Fibroblast of skin of back (primary cell): ENCODE data around the gene FNDC10.
"Not testable (repeated sequence)": the region's sequence is repeated elsewhere in the genome, so short reads cannot be mapped to it uniquely, and the experiment has no call there.

Experiments used
- DNase-seq: peaks from one replicate; pipeline ENCODE4 v3.0.0-alpha.2; 2013

Gene FNDC10

DNA sequence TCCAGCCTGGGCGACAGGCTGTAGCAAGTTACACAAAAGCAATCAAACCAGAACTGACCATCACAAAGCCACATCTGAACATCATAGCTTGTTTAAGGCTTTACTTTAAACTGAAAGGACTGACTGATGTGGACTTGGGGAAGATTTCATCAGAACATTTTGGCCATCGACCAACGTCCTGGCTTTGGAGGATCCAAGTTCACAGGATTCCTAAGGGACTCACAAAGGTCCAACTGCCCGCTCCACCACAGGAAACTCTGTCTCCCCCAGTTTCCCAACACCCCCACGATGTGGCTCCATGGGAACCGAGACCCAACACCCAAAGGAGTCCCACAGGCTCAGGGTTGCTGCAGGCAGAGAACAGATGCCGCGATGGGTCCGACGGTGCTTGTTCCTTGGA is 34.6 kb downstream of the FNDC10 start:
- DNase-seq, result no peak

DNA sequence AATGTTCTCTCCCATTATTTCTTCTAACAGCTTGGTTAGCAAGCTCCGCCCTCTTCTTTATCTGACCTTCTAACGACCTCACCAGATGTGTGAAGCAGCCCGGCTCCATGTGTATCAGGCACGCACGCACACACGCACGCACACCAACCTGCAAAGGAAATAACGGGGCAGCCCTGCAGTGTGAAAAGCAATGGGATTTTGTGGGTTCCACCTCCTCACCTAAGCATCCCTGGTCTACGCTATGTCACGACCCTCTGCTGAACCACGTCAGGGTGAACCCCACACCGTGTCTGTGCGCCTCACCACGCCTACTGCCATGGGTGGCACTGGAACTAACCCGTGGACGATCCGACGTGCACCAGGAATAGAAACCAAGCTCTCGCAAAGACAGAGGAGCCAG is 35.7 kb downstream of the FNDC10 start:
- DNase-seq, result no peak

DNA sequence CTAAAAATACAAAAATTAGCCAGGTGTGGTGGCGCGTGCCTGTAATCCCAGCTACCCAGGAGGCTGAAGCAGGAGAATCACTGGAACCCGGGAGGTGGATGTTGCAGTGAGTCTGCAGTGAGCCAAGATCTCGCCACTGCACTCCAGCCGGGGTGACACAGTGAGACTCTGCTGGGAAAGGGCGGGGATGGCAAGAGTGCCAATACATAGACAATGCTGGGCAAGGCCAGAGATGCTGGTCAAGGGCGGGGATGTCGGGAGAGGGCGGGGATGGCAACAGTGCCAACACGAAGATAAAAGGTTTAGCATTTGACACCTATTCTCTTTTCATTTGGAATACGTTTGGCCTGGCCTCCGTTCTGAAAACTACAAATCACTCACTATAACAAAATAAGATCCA is 36.2 kb downstream of the FNDC10 start:
- no peak for DNase-seq

DNA sequence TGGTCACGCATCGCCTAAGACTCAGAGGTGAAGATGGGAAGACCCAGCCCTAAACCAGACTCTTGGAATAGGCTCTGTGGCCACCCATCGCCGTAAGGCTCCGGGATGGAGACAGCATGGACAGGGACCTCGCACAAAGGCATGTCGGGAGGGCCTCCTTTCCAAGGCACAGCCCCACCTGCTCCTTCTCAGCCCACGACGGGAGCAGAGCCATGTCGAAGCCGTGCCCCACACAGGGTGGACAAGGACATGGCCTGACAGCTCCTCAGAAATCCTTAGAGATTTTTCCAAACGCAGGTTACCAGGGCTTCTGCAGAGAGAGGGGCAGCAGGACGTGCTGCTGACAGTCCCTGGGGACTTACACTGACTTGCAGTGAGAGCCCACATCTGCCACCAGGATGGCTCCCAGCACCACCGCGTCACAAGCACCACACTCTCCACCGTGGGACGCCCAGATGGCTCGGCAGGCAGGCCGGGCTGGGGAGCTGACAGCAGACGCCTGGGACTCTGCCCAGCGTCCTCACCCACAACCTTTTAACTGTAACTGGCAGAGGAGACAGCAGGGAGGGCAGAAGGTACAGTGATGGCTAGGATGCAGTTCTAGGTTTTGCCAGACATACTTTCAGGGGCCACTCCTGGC is 37.3 kb downstream of the FNDC10 start:
- DNase-seq, result no peak

DNA sequence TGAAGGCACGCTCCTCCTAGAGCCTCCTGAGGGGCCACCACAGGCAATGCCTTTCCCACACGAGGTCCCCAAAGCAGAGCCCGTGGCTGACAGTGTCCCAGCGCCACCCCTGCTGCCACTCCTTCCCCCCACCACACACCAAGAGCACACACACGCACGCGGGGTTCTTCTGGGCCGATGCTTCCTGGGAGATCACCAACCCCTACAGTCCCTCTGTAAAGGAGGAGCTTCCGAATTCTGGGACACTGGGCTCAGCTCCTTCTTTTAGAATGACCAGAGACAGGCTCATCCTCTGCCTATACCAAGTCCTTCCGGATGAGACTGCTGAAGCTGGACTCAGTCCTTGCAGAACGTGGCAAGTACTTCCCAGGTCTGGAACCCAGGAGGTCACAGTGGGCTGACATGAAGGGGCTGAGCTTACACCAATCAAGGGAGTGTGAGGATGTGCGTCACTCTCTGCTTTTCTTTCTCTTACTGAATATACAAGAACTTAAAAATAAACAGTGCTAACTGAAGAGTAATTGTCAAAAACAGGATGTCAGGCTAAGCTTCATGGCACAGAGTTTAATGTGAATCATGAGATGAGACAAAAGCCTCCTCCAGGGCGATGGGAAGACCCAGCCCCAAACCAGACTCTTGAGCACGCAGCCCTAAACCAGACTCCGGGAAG is 38.0 kb downstream of the FNDC10 start:
- DNase-seq, result no peak

DNA sequence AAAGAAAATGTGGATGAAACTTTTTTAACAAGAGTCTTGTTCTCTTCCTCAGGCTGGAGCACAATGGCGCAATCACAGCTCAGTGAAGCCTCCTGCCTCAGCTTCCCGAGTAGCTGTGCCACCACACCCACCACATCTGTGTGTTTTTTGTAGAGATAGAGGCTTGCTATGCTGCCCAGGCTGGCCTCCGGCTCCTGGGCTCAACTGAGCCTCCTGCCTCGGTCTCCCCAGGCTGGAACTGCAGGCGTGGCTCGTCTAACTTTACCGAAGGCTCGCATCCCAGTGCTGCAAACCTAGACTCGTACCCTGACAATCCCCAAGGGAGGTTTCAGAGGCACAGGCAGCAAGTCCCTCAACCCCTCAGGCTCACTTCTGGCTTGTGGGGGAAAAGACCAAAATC is 39.8 kb downstream of the FNDC10 start:
- no peak for DNase-seq

DNA sequence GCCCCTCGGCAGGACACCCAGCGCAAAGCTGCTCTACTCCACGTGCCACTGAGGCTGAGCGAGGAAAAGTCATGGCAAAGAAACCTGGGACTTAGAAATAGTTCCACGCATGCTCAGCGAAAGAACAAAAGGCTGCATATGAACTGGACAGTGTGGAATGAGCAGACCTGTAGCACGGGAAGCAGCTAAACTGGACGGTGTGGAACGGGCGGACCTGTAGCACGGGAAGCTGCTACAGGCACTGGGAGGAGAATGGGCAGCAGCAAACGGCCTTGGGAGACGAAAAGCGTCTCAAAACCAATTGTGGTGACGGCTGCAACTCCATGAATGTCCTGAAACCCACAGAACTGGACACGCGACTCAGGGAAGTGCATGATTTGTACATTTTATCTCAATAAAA is 40.9 kb downstream of the FNDC10 start:
- DNase-seq, result no peak

DNA sequence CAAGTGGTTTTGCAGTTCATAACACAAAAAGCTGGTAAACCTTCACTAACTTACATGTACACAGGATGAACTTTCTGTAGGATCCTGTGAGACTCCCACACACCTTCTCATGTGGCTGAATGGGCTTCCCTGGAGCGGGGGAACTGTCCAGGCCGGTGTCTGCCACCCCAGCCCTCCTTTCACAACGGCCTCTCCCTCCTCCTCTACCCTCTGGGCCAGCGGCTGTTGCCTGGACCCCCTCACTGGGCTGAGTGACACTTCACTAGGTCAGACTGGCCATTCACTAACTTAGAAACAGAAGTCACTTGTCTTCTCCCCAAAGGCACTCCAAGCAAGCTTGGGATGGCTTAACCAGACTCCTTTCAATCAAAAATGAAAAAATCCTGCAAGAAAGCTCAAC is 41.3 kb downstream of the FNDC10 start:
- DNase-seq, result no peak

DNA sequence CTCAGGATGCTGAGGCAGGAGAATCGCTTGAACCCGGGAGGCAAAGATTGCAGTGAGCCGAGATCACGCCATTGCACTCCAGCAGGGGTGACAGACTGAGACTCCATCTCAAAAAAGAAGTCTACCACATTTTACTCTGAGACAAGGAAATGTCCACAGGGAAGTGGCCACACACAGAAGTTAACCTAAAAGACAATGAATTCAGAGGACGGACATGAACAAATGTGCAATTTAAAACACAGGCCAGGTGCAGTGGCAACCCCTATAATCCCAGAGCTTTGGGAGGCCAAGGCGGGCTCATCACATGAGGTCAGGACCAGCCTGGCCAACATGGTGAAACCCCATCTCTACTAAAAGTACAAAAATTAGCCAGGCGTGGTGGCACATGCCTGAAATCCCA is 42.2 kb downstream of the FNDC10 start:
- not testable (repeated sequence) for DNase-seq

DNA sequence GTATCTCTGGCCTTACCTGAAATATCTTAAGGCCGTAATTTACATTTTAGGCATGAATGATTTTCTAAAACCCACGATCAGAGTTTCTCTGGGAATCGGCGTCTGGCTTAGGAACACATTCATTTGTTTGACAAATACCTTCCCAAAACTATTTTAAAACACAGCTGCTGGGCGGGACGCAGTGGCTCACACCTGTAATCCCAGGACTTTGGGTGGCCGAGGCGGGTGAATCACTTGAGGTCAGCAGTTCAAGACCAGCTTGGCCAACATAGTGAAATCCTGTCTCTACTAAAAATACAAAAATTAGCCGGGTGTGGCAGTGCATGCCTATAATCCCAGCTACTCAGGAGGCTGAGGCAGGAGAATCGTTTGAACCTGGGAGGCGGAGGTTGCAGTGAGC is 43.0 kb downstream of the FNDC10 start:
- not testable (repeated sequence) for DNase-seq

DNA sequence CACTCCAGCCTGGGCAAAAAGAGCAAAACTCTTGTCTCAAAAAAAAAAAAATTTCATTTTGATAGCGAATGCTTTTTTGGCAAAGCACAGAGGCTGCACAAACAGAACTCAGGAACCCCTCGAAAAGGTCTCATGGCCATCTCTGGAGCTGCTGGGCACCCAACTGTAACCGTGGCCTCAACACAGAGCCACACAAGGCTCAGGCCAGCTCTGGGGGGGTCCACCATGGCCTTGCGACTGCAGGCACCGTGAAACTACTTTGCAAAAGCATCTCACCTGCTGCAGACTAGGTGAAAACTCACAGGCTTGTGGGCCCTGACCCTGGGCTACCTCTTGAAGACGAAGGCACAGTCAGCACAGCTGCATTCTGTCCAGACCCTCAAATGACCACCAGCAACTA is 43.4 kb downstream of the FNDC10 start:
- DNase-seq, result no peak

DNA sequence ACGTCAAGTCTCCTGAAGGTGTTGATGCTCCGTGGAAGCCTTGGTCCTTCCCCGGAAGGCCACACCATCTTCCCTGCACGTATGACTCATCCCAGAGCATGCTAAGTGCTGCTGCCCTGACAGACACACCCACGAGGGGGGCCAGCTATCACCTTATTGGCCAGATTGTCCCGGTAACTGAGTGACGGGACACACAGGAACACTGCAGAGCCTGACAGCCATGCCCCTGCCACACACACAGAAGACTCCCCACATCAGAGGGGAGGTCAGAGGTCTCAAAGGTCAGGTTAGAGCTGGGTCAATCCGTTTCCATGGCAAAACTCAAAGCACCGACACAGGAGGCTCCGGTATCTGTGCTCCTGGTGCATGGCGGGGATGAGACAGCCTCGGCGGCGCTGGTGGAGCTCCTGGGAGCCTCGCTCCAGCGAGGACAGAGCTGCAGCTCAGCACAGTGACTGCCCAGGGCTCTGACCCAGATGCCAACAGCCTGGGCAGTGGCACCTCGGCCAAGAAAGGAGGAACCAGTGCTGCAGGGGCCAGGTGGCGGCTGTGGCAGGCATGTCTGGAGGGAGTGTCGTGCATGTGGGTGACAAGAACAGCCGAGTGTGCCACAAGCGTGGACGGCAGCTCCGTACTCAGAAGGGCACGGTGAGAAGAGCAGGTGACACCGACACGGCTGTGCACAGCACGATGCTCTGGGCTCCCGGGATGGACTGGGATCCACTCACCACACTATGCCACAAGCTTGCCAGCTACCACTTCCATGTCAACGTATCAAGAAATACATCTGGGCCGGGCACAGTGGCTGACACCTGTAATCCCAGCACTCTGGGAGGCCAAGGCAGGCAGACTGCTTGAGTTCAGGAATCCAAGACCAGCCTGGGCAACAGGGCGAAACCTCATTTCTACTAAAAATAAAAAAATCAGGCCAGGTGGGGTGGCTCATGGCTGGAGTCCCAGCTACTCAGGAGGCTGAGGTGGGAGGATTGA is 44.7 kb downstream of the FNDC10 start:
- DNase-seq, result peak; percentile 74

DNA sequence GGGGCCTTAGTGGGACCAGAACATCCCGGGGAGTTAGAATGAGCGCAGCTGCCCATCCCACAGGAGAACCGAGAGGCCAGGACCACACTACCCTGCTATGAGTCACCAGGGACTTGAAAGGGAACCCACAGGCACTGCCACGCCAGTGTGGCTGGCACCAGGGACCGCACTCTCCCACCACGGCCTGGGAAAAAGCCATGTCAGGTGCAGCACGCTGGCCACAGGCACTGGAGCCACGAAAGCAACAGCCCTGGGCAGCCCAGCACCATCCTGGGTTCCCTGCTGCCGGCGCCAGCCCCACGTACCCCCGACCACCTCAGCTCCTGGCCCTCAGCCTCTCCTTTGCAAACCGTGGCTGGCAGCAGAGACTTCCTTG is 45.4 kb downstream of the FNDC10 start:
- DNase-seq, result no peak

DNA sequence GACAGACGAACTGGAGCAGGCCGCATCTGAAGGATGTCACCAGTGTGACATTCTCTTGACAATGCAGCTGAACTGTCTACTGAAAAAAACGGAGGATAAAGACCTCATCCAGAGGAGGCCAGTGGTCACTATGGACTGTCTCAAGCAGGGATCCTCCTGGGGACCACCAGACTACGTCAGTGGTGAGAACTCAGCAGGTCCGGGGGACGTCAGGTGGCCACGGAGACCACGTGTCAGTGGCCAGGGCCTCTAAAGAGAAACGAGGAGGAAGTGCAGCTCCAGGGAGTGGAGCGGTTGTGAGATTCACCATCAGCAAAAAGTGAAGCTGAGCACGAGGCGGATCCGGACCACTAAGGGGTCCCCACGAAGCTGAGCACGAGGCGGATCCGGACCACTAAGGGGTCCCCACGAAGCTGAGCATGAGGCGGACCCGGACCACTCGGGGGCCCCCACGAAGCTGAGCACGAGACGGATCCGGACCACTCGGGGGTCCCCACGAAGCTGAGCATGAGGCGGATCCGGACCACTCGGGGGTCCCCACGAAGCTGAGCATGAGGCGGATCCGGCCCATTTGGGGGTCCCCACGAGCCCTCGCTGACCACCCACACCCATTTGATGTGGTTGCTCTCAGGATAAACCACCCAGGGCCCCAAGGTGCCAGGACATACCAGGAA is 46.0 kb downstream of the FNDC10 start:
- no peak for DNase-seq

DNA sequence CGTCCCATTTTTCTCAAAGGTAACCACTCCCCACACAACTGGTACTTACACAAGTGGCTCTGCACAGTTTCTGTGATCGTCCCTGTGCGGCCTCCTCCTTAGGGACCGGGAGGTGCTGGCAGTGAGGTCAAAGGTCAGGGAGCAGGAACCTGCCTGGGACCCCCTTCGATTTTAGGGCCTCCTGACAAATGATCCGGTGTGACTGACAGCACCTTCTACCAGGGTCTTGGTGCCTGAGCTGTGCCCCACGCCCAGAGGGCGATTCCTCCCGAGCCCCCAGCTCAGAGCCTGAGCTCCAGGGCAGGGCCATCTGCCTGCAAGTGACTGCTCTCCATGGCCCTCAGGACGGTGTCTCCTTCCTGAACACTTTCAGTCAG is 47.7 kb downstream of the FNDC10 start:
- no peak for DNase-seq

DNA sequence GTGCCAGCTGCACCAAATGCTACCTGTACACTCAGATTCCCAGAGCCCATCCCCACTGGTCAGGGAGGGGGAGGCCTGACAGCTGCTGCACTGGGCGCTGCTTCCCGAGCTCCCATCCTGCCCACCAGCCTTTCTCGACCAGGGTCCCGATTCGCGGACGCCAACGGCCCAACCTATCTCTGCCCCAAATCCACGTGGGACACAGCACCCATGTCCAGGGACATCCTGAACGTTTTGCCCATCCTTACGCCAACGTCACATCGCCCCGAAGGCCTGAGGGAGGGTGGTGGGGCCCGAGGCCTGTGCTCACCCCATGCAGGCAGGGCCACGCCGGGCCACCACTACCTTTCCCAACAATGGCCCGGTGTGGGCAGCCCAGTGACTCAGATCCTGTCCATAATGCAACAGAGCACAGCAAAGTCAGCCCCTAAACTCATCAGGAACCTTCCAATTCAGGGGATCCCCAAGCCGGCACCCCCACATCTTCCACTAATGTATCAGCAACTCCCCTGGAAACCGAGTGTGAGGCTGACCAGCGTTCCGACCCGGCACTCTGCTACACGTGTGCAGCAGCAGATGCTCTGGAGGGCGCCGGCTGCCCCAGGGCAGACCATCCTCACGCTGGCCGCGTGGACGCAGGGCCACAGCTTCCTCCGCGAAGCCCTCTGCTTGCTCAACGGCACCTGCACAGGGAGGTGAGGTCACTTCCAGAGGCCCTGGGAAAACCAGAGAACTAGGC is 48.2 kb downstream of the FNDC10 start:
- no peak for DNase-seq

DNA sequence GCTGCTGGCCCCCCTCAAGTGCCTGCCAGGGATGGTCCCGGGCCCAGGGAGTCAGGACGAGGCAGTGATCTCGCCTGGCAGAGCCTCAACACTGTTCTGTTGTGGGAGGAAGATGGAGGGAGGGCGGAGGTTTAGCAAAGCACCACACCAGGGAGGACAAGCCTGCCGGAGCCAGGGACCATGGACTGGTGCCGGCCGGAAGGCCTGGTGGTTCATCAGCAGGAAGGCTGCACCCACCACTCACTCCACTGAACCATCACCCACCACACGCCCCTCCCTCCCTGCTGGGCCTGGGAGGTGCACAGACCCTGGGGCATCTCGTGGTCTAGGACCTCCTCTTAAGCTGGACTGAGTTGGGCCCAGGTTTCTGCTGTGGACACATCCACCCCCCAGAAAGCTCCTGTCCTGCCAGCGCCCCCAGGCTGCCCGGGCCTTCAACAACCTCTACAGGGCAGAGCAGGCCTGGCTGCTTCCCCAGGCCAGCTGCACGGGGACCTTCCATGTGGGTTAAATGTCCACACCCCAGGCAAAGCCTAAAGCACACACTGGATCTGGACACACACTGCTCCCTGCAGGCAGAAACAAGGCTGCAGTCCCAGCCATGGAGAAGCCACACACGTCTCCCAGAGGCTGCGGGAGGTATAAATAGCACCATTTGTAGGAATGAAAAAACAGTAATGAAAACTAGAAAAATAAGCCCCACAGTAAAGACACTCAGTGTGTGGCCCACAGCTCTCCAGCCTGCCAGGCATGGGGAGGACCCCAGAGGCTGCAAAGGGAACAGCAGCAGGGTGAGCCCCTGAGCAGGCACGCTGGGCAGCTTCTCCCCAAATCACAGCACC is 49.1 kb downstream of the FNDC10 start:
- DNase-seq, result peak; percentile 79

DNA sequence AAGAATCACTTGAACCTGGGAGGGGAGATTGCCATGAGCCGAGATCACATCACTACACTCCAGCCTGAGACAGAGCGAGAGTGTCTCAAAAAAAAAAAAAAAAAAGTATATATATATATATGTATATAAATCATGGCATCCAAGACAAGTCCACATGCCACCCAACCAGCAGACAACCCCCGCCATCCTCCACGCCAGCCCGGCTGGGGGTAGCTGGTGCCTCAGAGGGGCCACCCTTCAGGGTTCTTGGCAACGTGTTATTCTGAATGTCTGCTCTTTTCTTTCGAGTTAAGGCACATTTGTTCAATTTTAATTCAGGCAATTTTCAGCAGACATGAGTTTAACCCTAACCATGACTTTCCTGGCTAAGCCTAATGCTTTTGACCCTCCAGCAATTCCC is 49.8 kb downstream of the FNDC10 start:
- DNase-seq, result no peak

DNA sequence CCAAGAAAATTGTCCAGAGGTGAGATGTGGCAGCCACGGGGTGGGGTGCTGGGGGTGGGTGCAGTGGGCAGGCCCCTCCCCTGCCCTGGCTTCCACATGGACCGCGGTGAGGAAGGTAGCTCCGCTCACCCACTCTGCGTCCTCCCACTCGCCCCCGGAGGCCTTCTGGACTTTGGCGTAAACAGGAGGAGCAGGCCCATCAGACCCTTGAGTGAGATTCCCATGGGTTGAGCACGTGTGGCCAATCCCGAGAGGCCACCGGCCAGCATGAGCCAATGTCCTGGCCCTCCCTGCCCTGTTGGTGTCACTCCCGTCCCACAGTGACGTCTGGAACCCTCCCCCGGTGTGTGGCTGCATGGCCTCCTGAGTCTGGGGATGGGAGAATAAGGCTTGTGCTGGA is 51.3 kb downstream of the FNDC10 start:
- DNase-seq, result no peak
